H1 (cell line): ENCODE measurements around the gene RPS28.

Source experiments
- CTCF ChIP-seq, 3 experiments: IDR thresholded peaks; 1 replicate in 2 of 3; 2 replicates in 1 of 3; pipeline versions ENCODE4 v1.5.1 to v1.6.1; 2011; ENCODE audit warnings: low read length in 3 of 3, mild to moderate bottlenecking in 3 of 3, inconsistent platforms in 2 of 3, low read depth in 1 of 3, moderate library complexity in 1 of 3; ENCODE audit not compliant: insufficient read depth in 1 of 3; ENCODE audit errors: control extremely low read depth in 1 of 3
- POLR2AphosphoS5 ChIP-seq: IDR thresholded peaks from 2 replicates; pipeline ENCODE4 v1.6.1; 2011; ENCODE audit warnings: low read depth, low read length
- TCF12 ChIP-seq: IDR thresholded peaks from 2 replicates; pipeline ENCODE4 v1.6.1; 2011; ENCODE audit warnings: low read depth, mild to moderate bottlenecking, low read length
- TEAD4 ChIP-seq: IDR thresholded peaks from 2 replicates; pipeline ENCODE4 v1.6.1; 2012; ENCODE audit warnings: low read depth, low read length, inconsistent platforms, mixed read lengths

DNA sequence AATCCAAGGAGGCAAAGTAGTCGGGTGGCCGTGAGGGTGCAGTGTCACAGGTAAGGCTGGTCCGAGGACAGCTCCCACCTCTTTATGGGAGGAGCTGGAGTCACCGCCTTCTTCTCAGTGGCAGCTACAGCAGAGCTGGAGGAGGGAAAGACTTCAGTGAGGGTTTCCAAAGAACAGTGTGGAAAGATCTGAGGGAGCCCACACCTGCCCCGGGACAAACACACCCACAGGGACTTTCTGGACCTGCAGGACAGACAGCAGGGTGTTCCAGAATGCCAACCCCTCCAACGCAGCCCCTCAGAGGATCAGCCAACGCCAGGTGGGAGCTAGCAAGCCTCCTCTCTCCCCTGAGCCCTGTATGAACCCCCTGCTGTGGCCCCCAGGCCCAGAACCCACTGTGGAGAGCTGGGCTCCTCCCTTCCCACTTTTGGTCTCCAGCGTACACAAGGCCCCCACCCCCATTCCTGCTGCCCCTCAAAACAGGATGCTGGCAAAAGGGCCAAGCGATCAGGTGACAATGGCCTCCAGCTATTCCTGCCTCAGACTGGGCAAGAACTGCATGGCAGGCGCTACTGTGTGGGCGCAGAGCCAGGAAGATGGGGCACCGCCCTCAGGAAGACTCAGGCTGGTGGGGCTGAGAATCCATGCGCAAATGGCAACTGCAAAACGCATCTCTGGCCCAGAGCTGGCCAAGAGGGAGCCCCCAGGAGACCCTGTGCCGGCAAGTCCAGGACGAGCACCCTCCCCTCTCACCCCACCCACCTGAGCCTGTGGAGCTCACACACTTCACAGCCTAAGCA is 9.6 kb upstream of the RPS28 start:
- no peak for TF ChIP-seq CTCF (IDR thresholded peaks at IDR 0.05; ENCODE audit: control extremely low read depth in 1 of 3, insufficient read depth in 1 of 3, low read depth in 1 of 3, low read length in 3 of 3)
- TF ChIP-seq TCF12, result no peak
- no peak for TF ChIP-seq POLR2AphosphoS5
- TF ChIP-seq TEAD4, result no peak
